ENCODE measurements around the gene DCPS.
A peak's percentile ranks its signal among the peaks of the same experiment; 100 is the strongest.

The DCPS gene

DNA sequence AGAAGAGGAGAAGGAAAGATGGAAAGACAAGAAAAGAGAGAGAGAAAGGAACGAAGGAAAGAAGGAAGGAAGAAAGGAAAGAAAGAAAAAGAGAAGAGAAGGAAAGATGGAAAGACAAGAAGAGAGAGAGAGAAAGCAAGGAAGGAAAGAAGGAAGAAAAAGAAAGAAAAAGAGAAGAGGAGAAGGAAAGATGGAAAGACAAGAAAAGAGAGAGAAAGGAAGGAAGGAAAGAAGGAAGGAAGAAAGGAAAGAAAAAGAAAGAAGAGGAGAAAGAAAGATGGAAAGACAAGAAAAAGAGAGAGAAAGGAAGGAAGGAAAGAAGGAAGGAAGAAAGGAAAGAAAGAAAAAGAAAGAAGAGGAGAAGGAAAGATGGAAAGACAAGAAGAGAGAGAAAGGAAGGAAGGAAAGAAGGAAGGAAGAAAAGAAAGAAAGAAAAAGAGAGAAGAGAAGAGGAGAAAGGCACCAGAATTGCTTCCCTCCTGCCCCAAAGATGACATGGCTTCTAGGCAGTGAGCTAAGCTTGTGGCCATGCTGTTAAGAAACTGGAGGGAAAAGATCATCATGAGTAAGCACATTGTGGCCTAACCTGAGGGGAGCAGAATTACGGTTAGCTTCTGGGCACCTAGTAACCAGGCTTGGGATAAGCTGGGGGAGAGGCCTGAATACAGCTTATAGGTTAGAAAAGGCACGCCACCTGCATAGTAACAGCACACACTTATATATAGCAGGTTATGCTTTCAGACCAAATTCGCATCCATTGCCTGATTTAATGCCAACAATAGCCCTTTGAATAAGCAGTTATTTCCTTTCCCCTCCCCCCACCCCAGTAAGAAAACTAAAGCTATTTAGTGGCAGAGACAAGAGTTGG is 49.3 kb downstream of the DCPS start:
- Histone ChIP-seq H3K4me1 (ENCODE audit: control insufficient read depth, insufficient read depth, low read length) (peaks cover 3% of the 10 kb centered on the region), H3K4me3 (ENCODE audit: low read length) (no peak overlapping the region), H3K36me3 (ENCODE audit: control insufficient read depth, insufficient read depth, low read length) (no peaks in the 10 kb centered on the region), H3K9ac (ENCODE audit: low read length) (no peak overlapping the region), H3K27me3 (ENCODE audit: control insufficient read depth, insufficient read depth, low read length) (no peaks in the 10 kb centered on the region), H3K9me3 (ENCODE audit: control insufficient read depth, low read length) (no peaks in the 10 kb centered on the region)

DNA sequence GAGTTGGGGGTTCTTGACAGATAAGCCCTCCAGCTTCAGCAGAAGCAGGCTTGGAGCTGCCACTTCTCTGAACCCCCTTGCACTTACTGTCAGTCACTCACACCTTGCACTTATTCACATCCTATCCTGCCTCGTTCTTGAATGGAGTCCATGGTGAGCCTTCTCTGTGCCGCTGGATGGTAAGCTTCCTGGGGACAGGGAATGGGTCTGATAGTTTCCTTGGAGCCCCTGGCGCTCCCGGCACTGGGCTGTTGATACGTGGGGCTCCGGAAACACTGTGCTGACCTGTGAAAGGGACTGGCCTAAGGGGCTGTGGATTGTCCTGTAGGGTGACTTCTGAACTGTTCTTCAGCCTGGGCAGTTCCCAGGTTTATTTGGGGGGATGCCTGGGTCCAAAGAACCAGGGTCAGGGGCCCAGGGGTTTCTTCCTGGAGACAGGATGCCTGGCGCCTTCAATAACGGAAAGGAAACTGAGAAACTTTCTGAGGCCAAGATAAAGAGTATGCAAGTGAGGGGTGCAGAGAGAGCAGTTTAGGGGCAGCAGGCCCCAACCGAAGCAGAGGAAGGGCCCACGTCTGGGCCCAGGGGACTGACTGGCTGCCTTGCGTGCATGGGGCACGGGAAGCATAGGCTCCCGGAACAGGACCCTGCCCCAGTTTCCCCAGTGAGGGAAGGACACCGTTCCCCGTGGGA is 50.9 kb downstream of the DCPS start:
- Histone ChIP-seq H3K27me3 (ENCODE audit: control insufficient read depth, insufficient read depth, low read length) (no peaks in the 10 kb centered on the region), H3K4me3 (ENCODE audit: low read length) (no peak overlapping the region), H3K9ac (ENCODE audit: low read length) (peak overlapping the region; percentile 51), H3K36me3 (ENCODE audit: control insufficient read depth, insufficient read depth, low read length) (no peaks in the 10 kb centered on the region), H3K9me3 (ENCODE audit: control insufficient read depth, low read length) (no peaks in the 10 kb centered on the region), H3K4me1 (ENCODE audit: control insufficient read depth, insufficient read depth, low read length) (peaks cover 10% of the 10 kb centered on the region)

DNA sequence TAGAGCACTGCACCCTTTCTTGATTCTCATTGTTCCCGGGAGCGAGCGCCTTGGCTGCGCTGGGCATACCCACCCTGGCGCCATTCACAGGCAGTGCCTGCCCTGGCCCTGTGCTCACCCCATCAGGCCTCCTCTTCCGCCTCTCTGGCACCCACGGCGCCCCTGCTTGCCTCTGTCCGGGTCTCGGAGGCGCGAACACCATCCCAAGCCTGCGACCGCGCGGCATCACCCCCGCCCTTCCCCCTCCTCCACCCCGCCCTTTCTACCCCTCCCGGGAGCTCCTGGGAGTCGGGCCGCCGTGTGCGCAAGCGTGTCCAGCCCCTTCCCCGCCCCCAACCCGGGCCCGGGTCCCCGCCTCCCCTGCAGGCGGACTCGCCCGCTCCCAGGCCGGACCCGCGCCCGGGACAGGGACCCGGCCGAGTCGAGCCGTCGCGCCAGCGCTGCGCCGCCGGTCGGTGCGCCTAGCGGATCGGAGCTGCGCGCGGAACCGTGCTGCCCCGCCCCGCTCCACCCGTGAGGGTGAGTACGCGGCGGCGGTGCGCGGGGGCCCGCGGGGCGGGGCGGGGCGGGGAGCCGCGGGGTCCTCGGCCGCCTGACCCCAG is 51.6 kb downstream of the DCPS start, which contains the start of gene ST3GAL4:
ST3GAL4 (plus strand) TSS at position 363 of the 602 bp plus-strand sequence. CDS start 50,470 bp downstream, outside the sequence.
- H3K36me3 ChIP-seq (ENCODE audit: control insufficient read depth, insufficient read depth, low read length), result no peaks in the 10 kb centered on the region
- H3K4me1 ChIP-seq (ENCODE audit: control insufficient read depth, insufficient read depth, low read length), result peaks cover 10% of the 10 kb centered on the region
- no peaks in the 10 kb centered on the region for H3K9me3 ChIP-seq (ENCODE audit: control insufficient read depth, low read length)
- no peak within 1 kb of the TSS for H3K4me3 ChIP-seq (ENCODE audit: low read length)
- no peaks in the 10 kb centered on the region for H3K27me3 ChIP-seq (ENCODE audit: control insufficient read depth, insufficient read depth, low read length)
- peak within 1 kb of the TSS; percentile 51 for H3K9ac ChIP-seq (ENCODE audit: low read length)

DNA sequence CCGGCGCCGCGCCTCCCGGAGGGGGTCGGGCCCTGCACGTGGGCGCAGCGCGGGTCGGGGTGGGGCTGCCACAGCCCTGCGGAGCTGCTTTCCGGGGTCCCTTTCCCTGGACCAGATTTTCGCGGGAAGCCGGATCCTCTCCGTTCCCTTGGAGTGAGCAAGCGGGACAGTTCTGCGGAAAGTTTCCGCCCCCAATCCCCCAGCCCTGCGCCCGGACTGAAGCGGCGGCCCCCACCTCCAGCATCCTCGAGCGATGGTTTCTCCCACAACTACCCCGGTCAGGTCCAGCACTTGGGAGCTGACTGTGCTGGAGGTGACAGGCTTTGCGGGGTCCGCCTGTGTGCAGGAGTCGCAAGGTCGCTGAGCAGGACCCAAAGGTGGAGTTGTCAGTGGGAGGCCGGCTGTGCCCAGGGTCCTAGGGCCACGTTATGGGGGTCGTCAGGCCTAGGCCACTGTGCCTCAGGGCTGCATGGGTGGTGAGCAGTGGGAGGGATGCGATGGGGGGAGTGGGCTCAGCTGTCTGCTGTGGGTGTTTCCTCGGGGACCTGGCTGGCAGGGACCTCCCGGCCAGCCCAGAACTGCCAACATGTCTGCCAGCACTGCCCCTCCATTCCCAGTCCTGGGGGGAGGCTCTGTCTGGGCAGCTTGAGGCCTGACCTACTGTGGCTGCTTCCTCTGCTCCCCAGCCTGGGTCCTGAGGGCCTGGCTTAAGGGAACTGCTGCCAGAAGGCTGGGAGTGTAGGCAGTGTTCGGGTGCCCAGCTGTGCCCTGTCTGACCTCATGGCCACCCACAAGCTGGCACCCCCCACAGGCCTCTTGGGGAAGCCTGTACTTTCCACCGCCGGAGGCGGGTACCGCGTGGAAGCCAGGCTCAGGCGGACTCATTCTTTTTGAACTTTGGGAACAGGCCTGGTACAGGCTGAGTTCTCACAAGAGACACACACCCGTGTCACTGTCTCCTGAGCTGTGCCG is 52.4 kb downstream of the DCPS start:
- peak overlapping the region; percentile 45 for H3K9ac ChIP-seq (ENCODE audit: low read length)
- H3K4me3 ChIP-seq (ENCODE audit: low read length), result no peak overlapping the region
- H3K27me3 ChIP-seq (ENCODE audit: control insufficient read depth, insufficient read depth, low read length), result no peaks in the 10 kb centered on the region
- peaks cover 10% of the 10 kb centered on the region for H3K4me1 ChIP-seq (ENCODE audit: control insufficient read depth, insufficient read depth, low read length)
- no peaks in the 10 kb centered on the region for H3K9me3 ChIP-seq (ENCODE audit: control insufficient read depth, low read length)
- no peaks in the 10 kb centered on the region for H3K36me3 ChIP-seq (ENCODE audit: control insufficient read depth, insufficient read depth, low read length)

- Histone ChIP-seq H3K27me3 (ENCODE audit: control insufficient read depth, insufficient read depth, low read length) (no peaks in the 10 kb centered on the region), H3K4me1 (ENCODE audit: control insufficient read depth, insufficient read depth, low read length) (peaks cover 7% of the 10 kb centered on the region), H3K9me3 (ENCODE audit: control insufficient read depth, low read length) (no peaks in the 10 kb centered on the region), H3K9ac (ENCODE audit: low read length) (no peak overlapping the region), H3K36me3 (ENCODE audit: control insufficient read depth, insufficient read depth, low read length) (no peaks in the 10 kb centered on the region), H3K4me3 (ENCODE audit: low read length) (no peak overlapping the region)
Measured at GRCh38 chr11:126357055-126357962, 53.4 kb downstream of the DCPS start.

DNA sequence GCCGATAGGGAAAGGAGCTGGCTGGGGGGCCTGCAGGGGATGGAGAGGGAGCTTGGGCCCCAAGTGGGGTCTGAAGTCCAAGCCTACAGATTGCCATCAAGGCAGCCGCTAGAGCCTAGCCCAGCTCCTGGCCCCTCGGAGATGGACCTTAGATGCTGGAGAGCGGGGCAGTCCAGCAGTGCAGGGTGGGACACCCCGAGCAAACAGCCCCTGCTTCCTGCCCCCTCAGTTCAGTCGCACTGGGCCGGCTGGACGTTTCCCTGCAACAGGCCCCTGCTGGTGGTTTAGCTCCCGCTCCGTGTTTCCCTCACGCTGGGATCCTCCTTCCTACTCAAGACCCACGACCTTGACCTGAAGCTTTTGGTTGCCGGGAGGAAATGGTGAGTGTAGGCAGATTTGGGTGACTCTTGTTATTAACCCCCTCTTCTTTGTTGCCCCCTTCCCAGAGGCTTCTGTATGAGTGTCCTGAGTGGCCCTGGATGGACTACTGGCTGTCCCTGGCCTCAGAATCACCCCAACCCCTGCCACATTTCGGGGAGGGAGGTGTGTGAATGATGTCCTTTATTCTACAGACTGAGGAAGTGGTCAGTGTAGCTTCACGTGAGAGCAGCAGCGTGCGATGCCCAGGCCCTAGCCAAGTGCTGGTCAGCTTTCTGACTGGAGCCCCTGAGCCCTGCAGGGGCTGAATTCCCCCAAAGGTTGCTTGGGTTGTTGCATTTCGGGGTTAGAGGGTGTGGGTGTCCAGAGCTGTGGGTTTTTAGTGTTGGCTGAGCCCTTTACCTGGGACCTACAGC is 54.3 kb downstream of the DCPS start:
- Histone ChIP-seq H3K27me3 (ENCODE audit: control insufficient read depth, insufficient read depth, low read length) (peaks cover 5% of the 10 kb centered on the region), H3K4me3 (ENCODE audit: low read length) (no peak overlapping the region), H3K4me1 (ENCODE audit: control insufficient read depth, insufficient read depth, low read length) (peaks cover 7% of the 10 kb centered on the region), H3K9ac (ENCODE audit: low read length) (no peak overlapping the region), H3K9me3 (ENCODE audit: control insufficient read depth, low read length) (no peaks in the 10 kb centered on the region), H3K36me3 (ENCODE audit: control insufficient read depth, insufficient read depth, low read length) (no peaks in the 10 kb centered on the region)

DNA sequence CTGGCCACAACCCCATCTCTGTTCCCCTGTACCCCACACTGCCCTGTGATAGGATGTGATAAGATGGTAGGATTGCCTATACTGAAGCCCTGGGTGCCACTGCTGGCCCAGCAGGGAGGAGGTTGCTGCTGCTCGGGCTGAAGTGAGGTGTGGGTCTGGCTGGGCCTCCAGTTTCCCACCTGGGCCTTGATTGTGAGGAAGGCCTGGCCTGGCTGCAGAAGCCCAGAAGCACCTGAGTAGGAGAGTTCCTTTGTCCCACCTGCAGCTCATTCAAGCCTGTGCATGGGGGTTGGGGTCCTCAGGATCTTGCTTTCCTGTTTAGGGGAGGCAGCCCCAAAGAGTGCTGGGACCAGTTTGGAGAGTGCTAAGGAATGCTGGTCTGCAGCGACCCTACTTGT is 54.9 kb downstream of the DCPS start:
- Histone ChIP-seq H3K27me3 (ENCODE audit: control insufficient read depth, insufficient read depth, low read length) (peaks cover 5% of the 10 kb centered on the region), H3K4me1 (ENCODE audit: control insufficient read depth, insufficient read depth, low read length) (peaks cover 7% of the 10 kb centered on the region), H3K4me3 (ENCODE audit: low read length) (no peak overlapping the region), H3K36me3 (ENCODE audit: control insufficient read depth, insufficient read depth, low read length) (no peaks in the 10 kb centered on the region), H3K9ac (ENCODE audit: low read length) (no peak overlapping the region), H3K9me3 (ENCODE audit: control insufficient read depth, low read length) (no peaks in the 10 kb centered on the region)

DNA sequence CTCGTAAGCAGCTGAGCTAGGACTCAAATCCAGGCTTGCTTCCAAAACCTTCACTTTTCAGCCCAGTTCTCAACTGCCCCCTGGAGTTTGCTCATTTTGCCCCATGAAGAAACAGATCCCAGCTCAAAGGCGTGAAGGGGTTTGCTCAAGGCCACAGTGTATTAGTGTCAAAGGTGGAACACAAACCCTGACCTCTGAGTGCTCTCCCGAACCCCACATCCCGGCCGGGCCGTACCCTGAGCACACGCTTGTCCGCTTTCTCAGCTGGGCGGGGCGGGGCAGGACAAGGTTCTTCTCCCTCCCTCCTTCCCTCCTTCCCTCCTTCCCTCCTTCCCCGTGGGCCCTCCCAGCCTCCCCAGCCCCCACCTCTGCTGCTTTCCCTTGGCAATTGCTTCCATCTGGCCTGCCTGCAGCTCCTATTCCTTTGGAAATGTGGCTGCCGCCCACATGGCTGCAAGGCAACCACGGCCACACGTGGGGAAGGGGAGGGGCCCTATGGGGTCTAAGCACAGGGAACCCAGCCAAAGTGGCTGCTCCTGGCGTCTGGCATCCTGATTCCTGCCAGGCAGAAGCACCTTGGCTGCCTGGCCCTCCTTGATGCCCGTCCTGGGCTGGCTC is 55.7 kb downstream of the DCPS start:
- H3K9ac ChIP-seq (ENCODE audit: low read length), result no peak overlapping the region
- H3K27me3 ChIP-seq (ENCODE audit: control insufficient read depth, insufficient read depth, low read length), result peaks cover 5% of the 10 kb centered on the region
- no peaks in the 10 kb centered on the region for H3K36me3 ChIP-seq (ENCODE audit: control insufficient read depth, insufficient read depth, low read length)
- no peak overlapping the region for H3K4me3 ChIP-seq (ENCODE audit: low read length)
- H3K9me3 ChIP-seq (ENCODE audit: control insufficient read depth, low read length), result no peaks in the 10 kb centered on the region
- H3K4me1 ChIP-seq (ENCODE audit: control insufficient read depth, insufficient read depth, low read length), result peaks cover 7% of the 10 kb centered on the region

GRCh38 chr11:126360049-126360446 is 56.2 kb downstream of the DCPS start:
- H3K4me3 ChIP-seq (ENCODE audit: low read length), result no peak overlapping the region
- no peak overlapping the region for H3K9ac ChIP-seq (ENCODE audit: low read length)
- H3K27me3 ChIP-seq (ENCODE audit: control insufficient read depth, insufficient read depth, low read length), result peaks cover 5% of the 10 kb centered on the region
- H3K4me1 ChIP-seq (ENCODE audit: control insufficient read depth, insufficient read depth, low read length), result peaks cover 7% of the 10 kb centered on the region
- H3K9me3 ChIP-seq (ENCODE audit: control insufficient read depth, low read length), result no peaks in the 10 kb centered on the region
- H3K36me3 ChIP-seq (ENCODE audit: control insufficient read depth, insufficient read depth, low read length), result no peaks in the 10 kb centered on the region

DNA sequence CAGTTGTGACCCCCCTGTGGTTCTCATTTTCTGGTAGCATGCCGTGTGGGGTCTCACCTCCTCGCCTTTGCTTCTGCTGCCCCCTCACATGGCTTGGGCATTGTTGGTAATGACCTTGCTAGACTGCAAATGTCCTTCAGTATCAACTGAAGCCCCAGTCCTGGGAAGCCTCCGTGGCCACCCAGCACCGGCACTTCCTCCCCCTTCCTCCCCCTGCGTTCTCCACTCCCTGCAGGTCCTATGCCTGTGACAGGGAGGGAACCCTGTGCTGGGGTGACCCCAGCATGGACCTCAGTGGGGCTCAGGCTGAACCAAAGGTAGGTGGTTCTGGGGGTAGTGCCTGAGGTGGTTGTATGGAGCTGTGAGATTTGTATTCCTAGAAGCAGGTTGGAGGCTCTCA is 57.5 kb downstream of the DCPS start:
- Histone ChIP-seq H3K4me1 (ENCODE audit: control insufficient read depth, insufficient read depth, low read length) (peaks cover 18% of the 10 kb centered on the region), H3K27me3 (ENCODE audit: control insufficient read depth, insufficient read depth, low read length) (peaks cover 5% of the 10 kb centered on the region)

More for the DNA sequence above, 57.5 kb downstream of the DCPS start:
- Histone ChIP-seq H3K9ac (ENCODE audit: low read length) (no peak overlapping the region), H3K36me3 (ENCODE audit: control insufficient read depth, insufficient read depth, low read length) (no peaks in the 10 kb centered on the region), H3K4me3 (ENCODE audit: low read length) (no peak overlapping the region), H3K9me3 (ENCODE audit: control insufficient read depth, low read length) (no peaks in the 10 kb centered on the region)
